DMS 273 (cell line): ENCODE measurements around the gene CCKAR.
A peak's percentile ranks its signal among the peaks of the same experiment; 100 is the strongest.

Source experiments
- DNase-seq: peaks from one replicate; lab custom pipeline; 2025; ENCODE audit not compliant: unreplicated experiment; lab: John Stamatoyannopoulos, UW

Gene CCKAR

DNA sequence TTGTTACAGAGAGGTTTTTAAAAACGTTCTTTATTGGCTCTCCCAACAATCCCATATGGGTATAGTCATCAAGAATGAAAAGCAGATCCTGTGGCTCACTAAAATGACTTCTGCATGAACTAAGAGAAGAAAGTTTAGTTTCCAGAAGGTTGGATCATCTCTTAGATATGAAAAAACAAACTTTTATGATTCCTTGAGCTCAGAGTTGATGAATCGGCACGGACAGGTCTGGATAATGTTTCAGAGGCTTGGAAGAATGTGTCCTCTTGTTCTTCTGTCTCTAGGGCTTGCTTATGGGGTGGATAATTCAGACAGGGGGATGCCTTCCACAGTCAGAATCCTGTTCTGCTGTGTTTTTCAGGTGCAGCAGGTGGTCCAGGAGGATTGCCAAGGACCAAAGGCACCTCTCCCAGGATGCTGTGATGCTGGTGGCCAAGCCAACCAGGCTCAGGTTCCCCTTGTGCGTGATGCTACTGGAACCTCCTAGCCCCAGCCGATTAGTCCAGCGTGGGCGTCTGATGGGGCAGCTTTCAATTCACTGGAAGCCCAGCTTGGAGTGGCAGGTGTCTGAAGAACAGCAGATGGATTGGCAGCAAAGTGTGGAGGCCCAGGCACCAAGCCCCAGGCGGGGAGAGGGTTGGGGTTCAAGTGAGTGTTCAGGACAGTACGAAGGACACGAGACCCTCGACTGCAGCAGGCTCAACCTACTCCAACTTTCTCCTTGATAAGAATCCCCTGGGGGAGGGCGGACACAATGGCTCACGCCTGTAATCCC is 30.3 kb downstream of the CCKAR start:
- no peak for DNase-seq

DNA sequence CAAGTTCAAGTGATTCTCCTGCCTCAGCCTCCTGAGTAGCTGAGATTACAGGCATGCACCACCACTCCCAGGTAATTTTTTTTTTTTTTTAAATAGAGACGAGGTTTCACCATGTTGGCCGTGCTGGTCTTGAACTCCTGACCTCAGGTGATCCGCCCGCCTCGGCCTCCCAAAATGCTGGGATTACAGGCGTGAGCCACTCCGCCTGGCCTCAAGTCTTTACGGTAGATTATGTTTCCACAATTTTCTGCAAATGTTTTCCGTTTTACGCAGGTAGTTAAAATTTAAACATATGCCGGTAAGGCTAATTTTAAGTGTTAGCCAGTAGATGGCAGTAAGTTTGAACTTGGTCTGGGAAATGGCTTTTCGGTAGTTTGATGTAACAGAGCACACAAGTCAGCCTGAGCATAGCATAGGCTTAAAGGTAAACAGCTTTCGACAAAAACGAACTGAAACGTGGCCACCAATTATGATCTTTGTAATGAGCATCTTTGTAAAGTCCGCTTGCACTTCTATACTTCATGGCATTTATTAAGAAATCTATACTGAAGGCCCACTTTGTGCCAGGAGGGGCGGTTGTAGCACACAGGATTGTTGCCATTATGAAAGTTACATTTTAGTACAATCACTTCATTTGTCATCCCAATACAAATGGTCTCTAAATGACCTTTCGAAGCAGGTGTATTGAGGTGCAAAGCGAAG is 31.1 kb downstream of the CCKAR start:
- peak; percentile 60 for DNase-seq

DNA sequence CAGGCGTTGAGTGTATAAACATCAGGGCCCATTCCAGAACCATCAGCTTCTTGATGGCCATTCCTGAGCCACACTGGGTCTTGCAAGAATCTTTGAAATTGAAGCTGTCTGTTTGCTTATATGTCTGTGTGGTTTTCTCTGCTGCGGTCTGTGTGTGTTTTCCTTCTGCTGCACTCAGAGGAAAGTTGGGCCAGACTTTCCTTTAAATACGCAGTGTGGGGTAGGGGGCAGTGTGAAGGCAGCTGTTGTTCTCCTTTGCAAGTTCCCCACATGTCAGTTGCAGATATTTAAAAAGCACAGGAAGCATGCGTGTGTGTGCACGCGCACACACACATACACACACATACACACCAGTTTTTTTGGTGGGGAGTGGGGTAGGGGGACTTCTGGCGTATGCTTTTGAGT is 32.1 kb downstream of the CCKAR start:
- no peak for DNase-seq

DNA sequence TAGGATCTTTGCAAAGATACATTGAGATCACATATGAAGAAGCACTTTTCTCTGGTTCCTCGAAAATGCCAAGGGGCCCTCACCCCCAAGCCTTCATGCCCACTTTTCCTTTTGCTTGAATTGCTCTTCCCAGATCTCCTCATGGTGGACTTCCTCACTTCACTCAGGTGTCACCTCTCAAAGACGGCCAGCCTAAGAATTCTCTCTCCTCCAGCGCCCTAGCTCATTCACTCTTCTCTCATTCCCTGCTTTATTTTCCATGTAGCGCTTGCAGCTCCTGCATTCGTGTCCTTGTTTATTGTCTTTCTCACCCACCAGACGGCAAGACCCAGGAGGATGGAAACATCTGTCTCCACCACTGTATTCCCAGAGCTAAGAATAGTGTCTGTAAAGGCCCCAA is 32.9 kb downstream of the CCKAR start:
- DNase-seq, result no peak

DNA sequence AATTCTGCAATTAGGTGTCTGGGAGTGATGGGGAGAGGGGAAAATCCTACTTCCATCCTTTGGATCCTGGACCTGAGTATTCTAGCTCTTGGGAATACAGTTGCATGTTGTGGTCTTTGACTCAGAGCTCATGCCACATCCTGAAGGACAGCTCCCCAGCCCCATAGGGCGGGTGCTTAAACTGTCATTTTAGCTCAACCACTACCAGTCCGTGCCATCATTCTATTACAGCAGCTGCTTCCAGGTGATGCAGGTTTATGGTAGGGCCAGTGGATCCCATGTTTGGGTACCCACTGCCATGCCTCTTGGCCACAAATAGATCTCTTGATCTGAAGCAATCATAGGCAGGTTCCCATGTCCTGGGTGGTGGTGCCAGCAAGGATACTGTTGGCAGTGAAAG is 34.7 kb downstream of the CCKAR start:
- DNase-seq, result no peak

DNA sequence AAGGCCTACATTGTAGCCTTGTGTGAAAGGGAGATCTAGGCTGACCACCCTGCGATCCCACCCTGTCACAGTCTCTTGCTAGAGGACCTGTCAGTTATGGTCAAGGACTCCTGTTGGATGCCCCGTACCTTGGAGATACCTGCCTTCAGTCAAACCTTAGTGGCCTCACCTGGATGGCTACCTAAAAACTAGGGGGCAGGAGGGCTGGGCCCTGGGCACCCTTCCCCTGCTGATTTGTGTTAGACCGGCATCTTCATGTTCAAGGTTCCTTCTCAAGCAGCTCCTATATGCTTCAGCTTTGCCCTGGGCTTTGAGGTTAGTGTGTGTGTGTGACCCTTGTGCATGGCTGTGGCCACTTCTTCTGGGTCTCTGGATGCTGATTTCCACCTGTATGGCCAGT is 35.3 kb downstream of the CCKAR start:
- DNase-seq, result no peak

DNA sequence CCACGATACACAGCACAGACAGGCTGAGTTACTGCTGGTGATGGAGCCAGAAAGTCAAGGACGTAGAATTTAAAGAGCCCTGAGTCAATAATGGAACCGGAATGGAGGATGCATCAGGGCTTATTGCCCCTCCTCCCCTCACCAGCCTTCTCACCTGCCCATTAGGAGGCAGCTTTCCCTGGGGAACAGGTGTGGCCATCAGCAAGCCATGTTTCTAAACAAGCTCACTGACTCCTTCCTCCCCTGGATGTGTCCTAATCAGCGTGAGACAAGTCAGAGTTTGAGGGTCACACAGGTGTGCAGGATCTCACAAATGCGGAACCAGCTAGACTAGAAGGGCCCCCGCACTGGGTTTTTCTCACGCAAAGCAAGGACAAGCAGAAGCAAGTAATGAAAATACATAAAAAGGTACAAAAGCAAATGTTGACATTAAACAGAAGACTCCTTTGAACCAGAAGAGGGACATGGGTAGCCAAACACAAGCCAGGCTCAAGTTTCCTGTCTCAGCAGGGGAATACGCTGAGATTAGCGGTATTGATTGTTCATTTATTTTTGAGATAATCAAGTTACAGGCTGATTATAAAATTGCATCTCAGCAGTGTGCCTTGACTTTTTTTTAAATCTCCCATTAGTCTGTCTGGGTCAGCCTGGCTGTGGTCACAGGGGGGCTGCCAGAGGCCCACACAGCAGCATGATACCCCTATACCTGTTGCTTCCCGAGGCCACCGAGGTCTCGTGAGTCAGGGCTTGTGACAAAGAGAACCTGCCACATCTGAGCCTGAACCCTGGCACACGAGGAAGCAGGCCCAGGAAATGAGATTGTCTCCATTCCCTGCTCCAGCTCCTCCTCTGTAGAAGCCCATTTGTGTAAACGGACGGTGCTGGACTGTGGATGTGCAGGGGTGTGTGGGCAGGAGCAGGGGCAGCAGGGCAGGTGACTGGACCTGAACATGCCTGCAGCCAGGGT is 37.4 kb downstream of the CCKAR start:
- no peak for DNase-seq

DNA sequence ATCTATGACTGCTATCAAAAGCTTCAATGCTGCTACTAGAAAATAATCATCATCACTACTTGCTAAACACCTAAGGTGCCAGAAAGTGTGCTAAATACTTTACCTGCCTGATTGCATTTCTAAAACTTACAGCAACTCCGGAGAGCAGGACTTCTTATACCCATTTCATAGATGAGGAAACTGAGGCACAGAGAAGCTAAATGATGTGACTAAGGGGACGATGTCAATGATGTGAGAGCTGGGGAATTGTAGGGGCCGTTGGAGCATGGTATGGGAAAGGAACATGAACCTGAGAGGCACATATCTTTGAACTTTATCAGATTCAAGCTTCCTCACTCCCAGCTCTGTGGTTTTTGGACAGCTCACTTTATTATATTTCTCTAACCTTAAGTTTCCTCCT is 38.7 kb downstream of the CCKAR start:
- no peak for DNase-seq

DNA sequence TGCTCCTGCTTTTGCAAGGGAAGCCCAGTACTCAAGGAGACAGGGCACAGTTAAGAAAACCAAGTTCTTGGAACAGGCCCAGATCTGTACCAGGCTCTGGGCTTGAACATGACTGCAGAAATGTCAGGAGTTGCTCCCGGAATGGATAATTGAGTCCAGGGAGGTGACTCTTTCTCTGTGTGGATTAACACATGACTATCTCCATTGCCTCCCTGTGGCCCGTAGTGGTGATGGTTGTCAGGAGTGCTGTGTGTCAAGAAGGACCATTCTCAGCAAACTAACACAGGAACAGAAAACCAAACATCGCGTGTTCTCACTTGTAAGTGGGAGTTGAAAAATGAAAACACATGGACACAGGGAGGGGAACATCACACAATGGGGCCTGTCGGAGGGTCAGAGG is 39.9 kb downstream of the CCKAR start:
- no peak for DNase-seq

DNA sequence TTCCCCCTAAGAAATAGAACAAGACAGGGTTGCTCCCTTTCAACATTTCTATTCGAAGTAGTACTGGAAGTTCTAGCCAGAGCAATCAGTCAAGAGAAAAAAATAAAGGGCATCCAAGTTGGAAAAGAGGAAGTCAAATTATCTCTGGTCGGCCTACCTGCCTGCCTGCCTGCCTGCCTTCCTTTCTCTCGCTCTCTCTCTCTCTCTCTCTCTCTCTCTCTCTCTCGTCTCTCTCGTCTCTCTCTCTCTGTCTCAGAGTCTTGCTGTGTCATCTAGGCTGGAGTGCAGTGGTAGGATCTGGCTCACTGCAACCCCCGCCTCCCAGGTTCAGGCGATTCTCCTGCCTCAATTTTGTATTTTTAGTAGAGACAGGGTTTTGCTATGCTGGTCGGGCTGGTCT is 42.9 kb downstream of the CCKAR start:
- DNase-seq, result no peak

DNA sequence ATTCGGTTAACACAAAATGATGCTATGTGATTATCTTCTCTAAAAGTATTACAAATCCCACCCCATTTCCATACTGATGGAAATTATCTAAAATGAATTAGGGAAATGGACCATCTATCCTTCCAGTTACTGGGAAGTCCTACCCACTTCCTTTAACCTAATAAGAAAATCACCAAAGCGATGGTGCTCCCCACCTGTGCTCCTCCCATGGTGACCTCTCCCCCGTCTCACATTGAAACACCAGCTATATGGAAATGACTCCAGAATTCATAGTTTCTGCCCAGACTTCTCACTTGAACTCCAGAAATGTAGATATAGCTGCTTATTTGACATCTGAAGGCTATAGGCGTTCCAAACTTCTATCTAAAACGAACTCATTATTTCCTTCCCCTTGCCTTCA is 48.5 kb downstream of the CCKAR start:
- no peak for DNase-seq

DNA sequence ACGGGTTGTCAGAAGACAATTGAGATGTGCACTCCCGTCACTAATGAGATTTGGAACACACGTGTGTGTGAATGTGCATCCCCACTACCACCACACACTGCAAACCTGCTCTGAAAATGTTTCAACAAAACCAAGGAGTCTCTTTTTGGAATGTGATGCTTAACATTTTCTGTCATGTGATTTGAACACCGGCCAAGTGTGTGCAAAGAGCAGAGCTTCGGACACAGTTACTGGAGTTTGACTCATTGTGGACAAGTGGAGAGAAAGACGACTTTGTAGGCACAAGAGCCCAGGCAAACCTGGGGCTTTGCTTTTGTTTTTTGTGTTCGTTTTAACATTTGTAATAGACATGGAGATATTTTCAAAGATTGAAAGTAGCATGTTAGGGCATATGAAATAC is 49.2 kb downstream of the CCKAR start:
- peak; percentile 4 for DNase-seq

DNA sequence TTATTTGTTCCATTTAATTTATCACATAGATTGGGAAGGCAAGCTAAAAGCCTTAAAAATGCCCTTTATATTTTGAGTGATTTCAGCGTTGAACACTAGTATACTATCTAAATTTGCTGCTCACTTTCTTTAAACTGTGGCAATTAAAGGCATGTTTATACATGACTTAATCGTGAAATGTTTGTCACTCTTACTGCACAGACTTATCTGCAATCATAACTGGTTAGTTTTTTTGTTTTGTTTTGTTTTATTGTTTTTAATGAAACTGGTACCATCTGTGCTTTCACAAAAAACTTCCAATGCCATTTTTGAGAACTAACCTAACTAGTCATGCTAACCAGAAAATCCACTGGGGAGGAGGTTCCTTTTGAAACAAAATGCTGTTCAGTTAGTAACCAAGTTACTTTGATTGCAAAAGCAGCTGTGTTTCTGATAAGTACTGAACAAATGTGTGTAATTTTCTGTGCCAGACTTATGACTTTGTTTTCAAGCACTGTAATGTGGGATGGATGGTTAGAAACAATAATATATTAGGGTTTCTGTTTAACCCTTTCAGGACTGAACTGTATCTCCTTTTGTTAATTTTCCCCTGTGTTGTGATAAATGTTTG is 56.1 kb downstream of the CCKAR start:
- no peak for DNase-seq

DNA sequence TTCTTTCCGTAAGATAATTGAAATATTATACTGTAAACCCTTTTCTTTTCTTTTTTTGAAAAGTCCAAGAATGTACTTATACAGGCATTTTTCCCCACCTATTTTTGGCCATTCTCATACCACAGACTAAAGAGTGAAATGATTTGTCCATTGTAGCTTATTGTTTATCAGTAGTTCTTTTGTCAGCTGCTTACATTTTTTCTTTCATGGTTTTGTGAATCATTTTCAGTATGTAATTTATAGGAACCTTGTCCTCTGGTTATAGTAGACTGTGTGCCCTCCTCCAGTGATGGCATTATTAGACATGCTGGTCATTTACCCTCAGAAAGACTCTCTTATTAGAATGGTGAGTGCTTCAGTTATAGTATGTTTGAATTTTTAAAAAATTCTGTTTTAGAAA is 56.7 kb downstream of the CCKAR start:
- no peak for DNase-seq

DNA sequence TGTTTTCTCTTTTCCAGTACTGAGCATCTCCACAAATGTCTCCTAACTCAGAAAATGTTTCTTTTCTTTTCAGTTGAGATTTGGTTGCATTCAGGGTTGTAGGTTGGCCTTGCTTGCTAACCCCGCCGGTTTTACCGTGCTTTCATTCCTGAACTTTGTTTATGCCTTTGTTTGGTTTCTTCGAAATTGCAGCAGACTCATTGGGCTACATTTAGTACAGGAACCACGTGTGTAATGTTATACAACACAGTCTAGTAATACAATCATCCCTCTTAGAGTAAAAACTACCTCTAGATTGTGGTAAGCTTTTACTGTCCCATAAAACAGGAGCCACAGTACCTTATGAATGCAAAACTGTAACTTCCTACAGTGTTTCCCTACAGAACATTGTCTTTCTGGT is 57.9 kb downstream of the CCKAR start:
- DNase-seq, result no peak

DNA sequence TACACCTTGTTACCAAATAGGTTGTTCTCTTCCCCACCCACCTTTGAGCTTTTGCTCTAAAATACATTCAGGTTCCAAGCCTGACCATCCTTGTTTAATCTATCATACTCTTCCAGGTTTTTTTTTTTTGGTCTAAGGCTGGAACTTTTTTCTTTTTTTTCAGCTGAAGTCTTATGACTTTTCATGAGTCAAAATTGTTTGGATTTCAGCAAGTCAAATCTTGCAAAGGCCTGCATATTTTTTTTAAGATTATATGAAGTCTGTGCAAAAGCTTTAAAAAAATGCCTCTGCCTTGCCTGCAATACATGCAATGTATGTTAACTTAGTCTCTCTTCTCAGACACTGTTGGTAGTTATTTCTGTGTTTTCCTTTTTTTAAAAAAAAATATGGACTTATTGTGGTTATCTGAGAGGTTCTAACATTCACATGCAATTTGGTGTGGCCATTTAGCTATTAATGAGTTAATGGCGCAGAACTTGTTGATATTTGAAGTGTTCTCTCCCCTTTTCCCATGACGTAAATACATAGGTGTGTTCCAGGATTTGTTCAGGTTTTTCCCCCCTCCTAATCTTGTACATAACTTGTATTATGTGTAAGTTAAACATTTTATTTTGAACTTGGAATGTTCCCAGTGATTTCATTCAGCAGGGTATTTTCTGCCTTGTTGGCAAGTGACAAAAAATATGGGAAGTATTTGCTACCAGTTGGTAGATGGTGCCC is 58.7 kb downstream of the CCKAR start:
- DNase-seq, result no peak
